ENCODE results near the gene FLOT1.

DNA sequence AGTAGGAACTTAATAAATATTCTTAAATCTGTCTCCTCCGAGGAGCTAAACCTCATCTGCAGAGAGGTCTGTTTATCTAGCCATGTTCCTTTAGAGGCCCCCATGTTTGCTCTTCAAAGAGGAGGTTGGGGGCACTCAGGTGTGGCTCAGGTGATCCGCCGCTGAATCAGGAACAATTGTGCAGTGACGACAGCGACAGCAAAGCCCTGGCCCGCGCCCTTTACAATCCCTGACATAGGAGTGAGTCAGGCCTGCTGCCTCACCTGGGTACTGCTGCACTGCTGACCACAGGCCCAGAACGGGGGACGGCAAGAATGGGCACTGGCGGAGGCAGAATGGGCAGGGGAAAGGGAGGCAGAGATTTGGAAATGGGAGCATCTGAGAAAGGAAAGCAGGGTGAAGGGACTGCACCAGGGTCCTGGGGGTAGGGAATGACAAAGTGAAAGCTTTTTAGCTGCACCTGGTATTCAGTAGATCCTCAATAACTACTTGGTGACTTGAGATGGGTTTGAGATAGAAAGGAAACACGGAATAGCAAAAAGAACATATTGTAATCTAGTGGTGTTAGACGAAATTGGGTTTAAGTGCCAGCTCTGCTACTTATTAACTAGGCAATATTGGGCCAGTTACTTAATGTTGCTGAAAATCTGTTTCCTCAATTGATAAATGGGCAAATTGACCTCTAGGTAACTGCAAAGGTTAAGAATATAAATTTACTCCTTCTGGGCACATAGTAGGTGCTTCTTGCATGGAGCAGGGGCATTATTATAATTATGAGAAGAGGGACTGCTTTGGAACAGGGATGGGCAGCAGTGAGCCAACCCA is 7.3 kb upstream of the FLOT1 start:
- TF ChIP-seq CTCF (IDR thresholded peaks at IDR 0.05) (no peak), EZH2 (IDR thresholded peaks at IDR 0.05; ENCODE audit: borderline replicate concordance, insufficient read depth, low read depth, low read length, poor library complexity, severe bottlenecking) (no peak)

Data from B cell (primary cell).